MM.1S (cell line): ENCODE measurements around the gene HIPK1.

Experiments
- DNase-seq: peaks from one replicate; pipeline ENCODE4 v3.0.0-alpha.2; 2015
- H2AFZ ChIP-seq: fragments of 300-600 bp; sonication (generic); 2 replicates; pipeline ENCODE4 v1.6.0; 2016; ENCODE audit warnings: antibody characterized with exemption, low read length
- H3F3A ChIP-seq: fragments of 300-600 bp; sonication (generic); 2 replicates; pipeline ENCODE4 v1.6.1; 2016; ENCODE audit warnings: mild to moderate bottlenecking, antibody characterized with exemption, low read length, moderate library complexity, mixed read lengths; ENCODE audit not compliant: insufficient read depth
- H3K27ac ChIP-seq: fragments of 300-600 bp; sonication (generic); 2 replicates; pipeline ENCODE4 v1.5.1; 2016; ENCODE audit warnings: mild to moderate bottlenecking, low read length
- H3K27me3 ChIP-seq: fragments of 300-600 bp; sonication (generic); replicated peaks from 2 replicates; pipeline ENCODE4 v1.6.0; 2016; ENCODE audit warnings: low read length; ENCODE audit not compliant: insufficient read depth
- H3K36me3 ChIP-seq: fragments of 300-600 bp; sonication (generic); replicated peaks from 2 replicates; pipeline ENCODE4 v1.6.1; 2016; ENCODE audit warnings: mild to moderate bottlenecking, low read length, mixed read lengths; ENCODE audit not compliant: insufficient read depth
- H3K4me1 ChIP-seq: fragments of 300-600 bp; sonication (generic); 2 replicates; pipeline ENCODE4 v1.6.1; 2016; ENCODE audit warnings: low read length, mixed read lengths
- H3K4me2 ChIP-seq: fragments of 300-600 bp; sonication (generic); 2 replicates; pipeline ENCODE4 v1.6.0; 2016; ENCODE audit warnings: low read depth, low read length
- H3K4me3 ChIP-seq: fragments of 300-600 bp; sonication (generic); 2 replicates; pipeline ENCODE4 v1.5.1; 2016; ENCODE audit warnings: low read length, mixed read lengths
- H3K79me2 ChIP-seq: fragments of 300-600 bp; sonication (generic); 2 replicates; pipeline ENCODE4 v1.6.1; 2016; ENCODE audit warnings: mixed run types, low read length, mixed read lengths
- H3K9ac ChIP-seq: fragments of 300-600 bp; sonication (generic); 2 replicates; pipeline ENCODE4 v1.6.1; 2016; ENCODE audit warnings: low read length, mixed read lengths
- H3K9me2 ChIP-seq: fragments of 300-600 bp; sonication (generic); replicated peaks from 2 replicates; pipeline ENCODE4 v1.6.1; 2016; ENCODE audit warnings: mild to moderate bottlenecking, low read length, mixed read lengths; ENCODE audit not compliant: insufficient read depth
- H3K9me3 ChIP-seq: fragments of 300-600 bp; sonication (generic); replicated peaks from 2 replicates; pipeline ENCODE4 v1.6.1; 2016; ENCODE audit warnings: mild to moderate bottlenecking, low read length, mixed read lengths; ENCODE audit not compliant: insufficient read depth
- H4K20me1 ChIP-seq: fragments of 300-600 bp; sonication (generic); 2 replicates; pipeline ENCODE4 v1.6.1; 2016; ENCODE audit warnings: mild to moderate bottlenecking, low read length, moderate library complexity, mixed read lengths; ENCODE audit not compliant: insufficient read depth
- CTCF ChIP-seq: fragments of 300-600 bp; sonication (generic); IDR thresholded peaks from 2 replicates; pipeline ENCODE4 v1.5.1; 2016; ENCODE audit warnings: antibody characterized with exemption, low read length, mixed read lengths
- EZH2 ChIP-seq: fragments of 300-600 bp; sonication (generic); optimal IDR thresholded peaks from 2 replicates; pipeline ENCODE3; 2017; ENCODE audit warnings: low read depth, mild to moderate bottlenecking, antibody characterized with exemption, low read length, mixed read lengths
- EZH2phosphoT487 ChIP-seq: fragments of 300-600 bp; sonication (generic); IDR thresholded peaks from 2 replicates; pipeline ENCODE4 v1.6.1; 2018; ENCODE audit warnings: antibody characterized with exemption, low read length

Gene HIPK1

GRCh38 chr1:113945329-113945728 is 16.2 kb downstream of the HIPK1 start:
- Histone ChIP-seq H3K4me2 (peak overlapping the region; percentile 77; the same call in 1 of the 2 replicates), H3K79me2 (peaks cover 79% of the 10 kb centered on the region), H3K9me2 (no peaks in the 10 kb centered on the region), H3F3A (peaks cover 46% of the 10 kb centered on the region), H3K36me3 (no peaks in the 10 kb centered on the region), H3K9me3 (no peaks in the 10 kb centered on the region), H3K4me3 (no peak overlapping the region), H2AFZ (no peak overlapping the region), H3K4me1 (peaks cover 41% of the 10 kb centered on the region), H3K27me3 (no peaks in the 10 kb centered on the region), H3K27ac (peak overlapping the region; percentile 69; the same call in 1 of the 2 replicates), H3K9ac (no peak overlapping the region), H4K20me1 (no peaks in the 10 kb centered on the region)
- no peak for TF ChIP-seq CTCF
- no peak for TF ChIP-seq EZH2
- no peak for DNase-seq

GRCh38 chr1:113946112-113946511 is 17.0 kb downstream of the HIPK1 start:
- H3F3A ChIP-seq, result peaks cover 38% of the 10 kb centered on the region
- H2AFZ ChIP-seq, result no peak overlapping the region
- peaks cover 87% of the 10 kb centered on the region for H3K79me2 ChIP-seq
- peak overlapping the region; percentile 69 for H3K27ac ChIP-seq
- peak overlapping the region; percentile 77; the same call in 1 of the 2 replicates for H3K4me2 ChIP-seq
- H3K4me3 ChIP-seq, result peak overlapping the region; percentile 36; the same call in 1 of the 2 replicates
- H3K9me2 ChIP-seq, result no peaks in the 10 kb centered on the region
- H3K27me3 ChIP-seq, result no peaks in the 10 kb centered on the region
- DNase-seq, result peak; percentile 79
- TF ChIP-seq EZH2phosphoT487 (no peak), EZH2 (no peak), CTCF (no peak)
- no peaks in the 10 kb centered on the region for H4K20me1 ChIP-seq
- H3K36me3 ChIP-seq, result no peaks in the 10 kb centered on the region
- H3K4me1 ChIP-seq, result peaks cover 37% of the 10 kb centered on the region
- H3K9ac ChIP-seq, result peak overlapping the region; percentile 37; the same call in 1 of the 2 replicates
- H3K9me3 ChIP-seq, result no peaks in the 10 kb centered on the region

DNA sequence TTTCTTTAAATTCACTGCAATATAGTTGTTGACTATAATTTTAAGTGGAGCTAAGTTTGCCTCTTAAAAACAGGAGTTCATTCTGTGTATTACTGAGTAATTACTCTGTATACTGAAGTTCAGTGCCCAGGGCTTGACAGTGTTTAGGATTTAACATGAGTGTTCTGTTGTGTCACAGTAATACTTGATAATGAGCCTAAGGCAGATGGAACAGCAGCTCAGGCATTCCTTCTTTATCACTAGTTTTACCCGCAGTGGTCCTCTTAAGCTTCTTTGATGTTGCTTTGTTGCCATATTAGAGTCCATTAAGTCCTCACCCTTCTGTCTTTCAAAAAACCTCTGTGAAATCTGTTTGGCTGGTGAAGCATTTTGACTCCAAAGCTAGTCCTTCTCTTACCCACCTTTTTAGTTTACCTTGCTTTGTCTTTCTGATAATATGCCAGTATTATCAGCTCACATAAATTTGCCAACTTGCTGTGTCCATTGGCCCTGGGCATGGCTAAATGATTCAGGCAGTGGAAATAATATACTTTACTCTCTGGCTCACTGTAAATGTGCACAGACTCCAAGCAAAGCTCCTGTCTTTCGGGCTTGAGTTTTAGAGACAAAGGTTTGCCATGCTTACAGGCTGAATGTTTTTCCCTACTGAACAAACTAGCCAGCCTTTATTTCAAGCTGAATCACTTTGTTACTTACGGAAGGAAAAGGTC is 17.7 kb downstream of the HIPK1 start:
- DNase-seq, result no peak
- H3K9me3 ChIP-seq, result no peaks in the 10 kb centered on the region

More for the DNA sequence above, 17.7 kb downstream of the HIPK1 start:
- Histone ChIP-seq H4K20me1 (no peaks in the 10 kb centered on the region), H3K27ac (peak overlapping the region; percentile 69), H3K27me3 (no peaks in the 10 kb centered on the region), H3K79me2 (peaks cover 94% of the 10 kb centered on the region), H2AFZ (no peak overlapping the region), H3K4me1 (peaks cover 33% of the 10 kb centered on the region; the same call in 1 of the 2 replicates), H3F3A (peaks cover 34% of the 10 kb centered on the region), H3K36me3 (no peaks in the 10 kb centered on the region), H3K9ac (peak overlapping the region; percentile 37; the same call in 1 of the 2 replicates), H3K4me2 (peak overlapping the region; percentile 77), H3K4me3 (peak overlapping the region; percentile 36), H3K9me2 (no peaks in the 10 kb centered on the region)
- no peak for TF ChIP-seq CTCF
- TF ChIP-seq EZH2phosphoT487, result no peak
- no peak for TF ChIP-seq EZH2
